ENCODE results near the gene KIDINS220. TPM values are rescaled to one million over a fixed set of nuclear protein-coding genes. Genes with fewer than 3 reads are reported as not detected.
A peak's percentile ranks its signal among the peaks of the same experiment; 100 is the strongest.

The KIDINS220 gene
- 329 and 338 TPM in 2 replicates for polyA plus RNA-seq
- 1,025 and 1,187 TPM in 2 replicates for polyA minus RNA-seq

- Histone ChIP-seq H3K79me2 (replicated peaks; ENCODE audit: insufficient read depth, low read length) (peaks cover 51% of the 10 kb centered on the region), H3K9me2 (ENCODE audit: insufficient read depth, low read length) (no peaks in the 10 kb centered on the region), H3K9ac (ENCODE audit: low read length) (peak within 1 kb of the TSS; percentile 97), H3K4me3 (ENCODE audit: low read length) (peak within 1 kb of the TSS; percentile 94), H3K9me3 (ENCODE audit: low read length) (no peaks in the 10 kb centered on the region), H2AFZ (ENCODE audit: low read depth, low read length) (peak within 1 kb of the TSS; percentile 77), H3K4me2 (ENCODE audit: low read length) (peak within 1 kb of the TSS; percentile 88), H3K27me3 (ENCODE audit: insufficient read depth, low read depth, low read length) (no peaks in the 10 kb centered on the region), H3K36me3 (ENCODE audit: insufficient read depth, low read length) (no peaks in the 10 kb centered on the region), H4K20me1 (ENCODE audit: insufficient read depth) (peaks cover 26% of the 10 kb centered on the region), H3F3A (ENCODE audit: insufficient read depth, low read length, poor library complexity, severe bottlenecking) (no peaks in the 10 kb centered on the region), H3K27ac (ENCODE audit: low read length) (peak within 1 kb of the TSS; percentile 89)
- TF ChIP-seq REST (IDR thresholded peaks at IDR 0.05; ENCODE audit: borderline replicate concordance) (peak; percentile 90), CTCF (IDR thresholded peaks at IDR 0.05; ENCODE audit: poor library complexity, severe bottlenecking) (no peak), EZH2 (IDR thresholded peaks at IDR 0.05; ENCODE audit: borderline replicate concordance, insufficient read depth, low read length, poor library complexity, severe bottlenecking) (no peak), MXI1 (conservative IDR thresholded peaks at IDR 0.05; ENCODE audit: poor library complexity, severe bottlenecking) (peak; percentile 66), TAF1 (IDR thresholded peaks at IDR 0.05; ENCODE audit: low read depth) (peak; percentile 95), POLR2AphosphoS5 (IDR thresholded peaks at IDR 0.05) (peak; percentile 99), RAD21 (conservative IDR thresholded peaks at IDR 0.05) (no peak), SMC3 (conservative IDR thresholded peaks at IDR 0.05; ENCODE audit: poor library complexity) (no peak), EP300 (conservative IDR thresholded peaks at IDR 0.05; ENCODE audit: poor library complexity, severe bottlenecking) (peak; percentile 10)
These were observed at the start of gene KIDINS220 for GRCh38 chr2:8836971-8837794. Gene KIDINS220 (minus strand): TSS chr2:8837613. CDS start chr2:8827093, 10,520 bp downstream.

- H3K36me3 ChIP-seq (ENCODE audit: insufficient read depth, low read length), result no peaks in the 10 kb centered on the region
- H3K4me2 ChIP-seq (ENCODE audit: low read length), result no peak overlapping the region
- no peaks in the 10 kb centered on the region for H3K9me3 ChIP-seq (ENCODE audit: low read length)
- H3K79me2 ChIP-seq (replicated peaks; ENCODE audit: insufficient read depth, low read length), result no peaks in the 10 kb centered on the region
- H3K4me3 ChIP-seq (ENCODE audit: low read length), result no peak overlapping the region
- no peaks in the 10 kb centered on the region for H3K27me3 ChIP-seq (ENCODE audit: insufficient read depth, low read depth, low read length)
- H4K20me1 ChIP-seq (ENCODE audit: insufficient read depth), result no peaks in the 10 kb centered on the region
- no peaks in the 10 kb centered on the region for H3F3A ChIP-seq (ENCODE audit: insufficient read depth, low read length, poor library complexity, severe bottlenecking)
- H3K9ac ChIP-seq (ENCODE audit: low read length), result no peak overlapping the region
- H3K27ac ChIP-seq (ENCODE audit: low read length), result no peak overlapping the region
- H2AFZ ChIP-seq (ENCODE audit: low read depth, low read length), result no peak overlapping the region
- no peaks in the 10 kb centered on the region for H3K9me2 ChIP-seq (ENCODE audit: insufficient read depth, low read length)
- TF ChIP-seq EZH2 (IDR thresholded peaks at IDR 0.05; ENCODE audit: borderline replicate concordance, insufficient read depth, low read length, poor library complexity, severe bottlenecking) (no peak), TAF1 (IDR thresholded peaks at IDR 0.05; ENCODE audit: low read depth) (no peak), RAD21 (conservative IDR thresholded peaks at IDR 0.05) (no peak), SMC3 (conservative IDR thresholded peaks at IDR 0.05; ENCODE audit: poor library complexity) (no peak), POLR2AphosphoS5 (IDR thresholded peaks at IDR 0.05) (no peak), MXI1 (conservative IDR thresholded peaks at IDR 0.05; ENCODE audit: poor library complexity, severe bottlenecking) (no peak), EP300 (conservative IDR thresholded peaks at IDR 0.05; ENCODE audit: poor library complexity, severe bottlenecking) (no peak), REST (IDR thresholded peaks at IDR 0.05; ENCODE audit: borderline replicate concordance) (no peak), CTCF (IDR thresholded peaks at IDR 0.05; ENCODE audit: poor library complexity, severe bottlenecking) (no peak)
These were observed 49.5 kb upstream of the KIDINS220 start for GRCh38 chr2:8886876-8887275.
